Measurements from ENCODE around the gene DACT3.

The DACT3 gene

DNA sequence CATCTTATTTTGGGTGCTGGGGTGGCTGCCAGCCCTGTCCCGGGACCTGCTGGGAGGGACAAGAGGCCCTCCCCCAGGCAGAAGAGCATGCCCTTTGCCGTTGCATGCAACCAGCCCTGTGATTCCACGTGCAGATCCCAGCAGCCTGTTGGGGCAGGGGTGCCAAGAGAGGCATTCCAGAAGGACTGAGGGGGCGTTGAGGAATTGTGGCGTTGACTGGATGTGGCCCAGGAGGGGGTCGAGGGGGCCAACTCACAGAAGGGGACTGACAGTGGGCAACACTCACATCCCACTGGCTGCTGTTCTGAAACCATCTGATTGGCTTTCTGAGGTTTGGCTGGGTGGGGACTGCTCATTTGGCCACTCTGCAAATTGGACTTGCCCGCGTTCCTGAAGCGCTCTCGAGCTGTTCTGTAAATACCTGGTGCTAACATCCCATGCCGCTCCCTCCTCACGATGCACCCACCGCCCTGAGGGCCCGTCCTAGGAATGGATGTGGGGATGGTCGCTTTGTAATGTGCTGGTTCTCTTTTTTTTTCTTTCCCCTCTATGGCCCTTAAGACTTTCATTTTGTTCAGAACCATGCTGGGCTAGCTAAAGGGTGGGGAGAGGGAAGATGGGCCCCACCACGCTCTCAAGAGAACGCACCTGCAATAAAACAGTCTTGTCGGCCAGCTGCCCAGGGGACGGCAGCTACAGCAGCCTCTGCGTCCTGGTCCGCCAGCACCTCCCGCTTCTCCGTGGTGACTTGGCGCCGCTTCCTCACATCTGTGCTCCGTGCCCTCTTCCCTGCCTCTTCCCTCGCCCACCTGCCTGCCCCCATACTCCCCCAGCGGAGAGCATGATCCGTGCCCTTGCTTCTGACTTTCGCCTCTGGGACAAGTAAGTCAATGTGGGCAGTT lies 51.2 kb downstream of the DACT3 start:
- no peak for DNase-seq (ENCODE audit: low read depth, low spot score)
- no peak overlapping the region for H3K4me3 ChIP-seq (ENCODE audit: low read depth, low read length)
- TF ChIP-seq, protein P1, sequence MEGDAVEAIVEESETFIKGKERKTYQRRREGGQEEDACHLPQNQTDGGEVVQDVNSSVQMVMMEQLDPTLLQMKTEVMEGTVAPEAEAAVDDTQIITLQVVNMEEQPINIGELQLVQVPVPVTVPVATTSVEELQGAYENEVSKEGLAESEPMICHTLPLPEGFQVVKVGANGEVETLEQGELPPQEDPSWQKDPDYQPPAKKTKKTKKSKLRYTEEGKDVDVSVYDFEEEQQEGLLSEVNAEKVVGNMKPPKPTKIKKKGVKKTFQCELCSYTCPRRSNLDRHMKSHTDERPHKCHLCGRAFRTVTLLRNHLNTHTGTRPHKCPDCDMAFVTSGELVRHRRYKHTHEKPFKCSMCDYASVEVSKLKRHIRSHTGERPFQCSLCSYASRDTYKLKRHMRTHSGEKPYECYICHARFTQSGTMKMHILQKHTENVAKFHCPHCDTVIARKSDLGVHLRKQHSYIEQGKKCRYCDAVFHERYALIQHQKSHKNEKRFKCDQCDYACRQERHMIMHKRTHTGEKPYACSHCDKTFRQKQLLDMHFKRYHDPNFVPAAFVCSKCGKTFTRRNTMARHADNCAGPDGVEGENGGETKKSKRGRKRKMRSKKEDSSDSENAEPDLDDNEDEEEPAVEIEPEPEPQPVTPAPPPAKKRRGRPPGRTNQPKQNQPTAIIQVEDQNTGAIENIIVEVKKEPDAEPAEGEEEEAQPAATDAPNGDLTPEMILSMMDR (IDR thresholded peaks at IDR 0.05; ENCODE audit: low read depth, low read length) = no peak
- in situ Hi-C loops (cut with HindIII; ENCODE audit: low sequenced_read_pairs) = no loop called here

DNA sequence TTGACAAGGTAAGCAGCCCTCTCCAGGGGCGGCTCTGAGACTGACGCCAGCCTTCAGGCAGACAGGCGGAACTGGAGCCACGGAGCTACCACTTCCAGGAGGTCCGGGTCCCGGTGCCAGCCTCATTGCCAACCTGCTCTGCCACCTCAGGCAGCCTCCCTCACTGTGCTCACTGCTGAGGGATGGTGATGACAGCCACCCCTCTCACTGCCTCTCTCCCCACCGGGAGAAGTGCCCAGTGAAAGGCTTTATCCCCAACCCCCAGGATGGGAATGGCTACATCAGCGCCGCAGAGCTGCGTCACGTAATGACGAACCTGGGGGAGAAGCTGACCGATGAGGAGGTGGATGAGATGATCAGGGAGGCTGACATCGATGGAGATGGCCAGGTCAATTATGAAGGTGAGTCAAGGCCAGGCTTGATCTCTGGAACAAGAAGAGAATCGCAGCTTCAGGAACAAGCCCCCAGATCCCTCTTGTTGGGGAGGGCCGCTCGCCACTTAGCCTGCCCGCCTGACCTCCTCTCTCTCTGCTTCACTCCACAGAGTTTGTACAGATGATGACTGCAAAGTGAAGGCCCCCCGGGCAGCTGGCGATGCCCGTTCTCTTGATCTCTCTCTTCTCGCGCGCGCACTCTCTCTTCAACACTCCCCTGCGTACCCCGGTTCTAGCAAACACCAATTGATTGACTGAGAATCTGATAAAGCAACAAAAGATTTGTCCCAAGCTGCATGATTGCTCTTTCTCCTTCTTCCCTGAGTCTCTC lies 52.2 kb downstream of the DACT3 start:
- TF ChIP-seq, protein P1 (IDR thresholded peaks at IDR 0.05; ENCODE audit: low read depth, low read length) = no peak
- in situ Hi-C loops (cut with HindIII; ENCODE audit: low sequenced_read_pairs) = no loop called here
- no peak for DNase-seq (ENCODE audit: low read depth, low spot score)
- no peak overlapping the region for H3K4me3 ChIP-seq (ENCODE audit: low read depth, low read length)

DNA sequence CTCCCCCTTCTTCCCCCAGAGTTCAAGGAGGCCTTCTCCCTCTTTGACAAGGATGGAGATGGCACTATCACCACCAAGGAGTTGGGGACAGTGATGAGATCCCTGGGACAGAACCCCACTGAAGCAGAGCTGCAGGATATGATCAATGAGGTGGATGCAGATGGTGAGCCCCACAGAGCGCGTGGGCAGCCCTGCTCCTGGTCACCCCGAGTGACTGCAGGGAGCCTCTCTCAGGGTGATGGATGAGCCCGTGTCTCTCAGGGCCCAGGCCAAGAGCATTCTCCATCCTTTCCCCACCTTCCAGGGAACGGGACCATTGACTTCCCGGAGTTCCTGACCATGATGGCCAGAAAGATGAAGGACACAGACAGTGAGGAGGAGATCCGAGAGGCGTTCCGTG lies 52.8 kb downstream of the DACT3 start:
- no peak overlapping the region for H3K4me3 ChIP-seq (ENCODE audit: low read depth, low read length)
- TF ChIP-seq, protein P1 (IDR thresholded peaks at IDR 0.05; ENCODE audit: low read depth, low read length) = no peak
- DNase-seq (ENCODE audit: low read depth, low spot score) = no peak
- in situ Hi-C loops (cut with HindIII; ENCODE audit: low sequenced_read_pairs) = no loop called here

DNA sequence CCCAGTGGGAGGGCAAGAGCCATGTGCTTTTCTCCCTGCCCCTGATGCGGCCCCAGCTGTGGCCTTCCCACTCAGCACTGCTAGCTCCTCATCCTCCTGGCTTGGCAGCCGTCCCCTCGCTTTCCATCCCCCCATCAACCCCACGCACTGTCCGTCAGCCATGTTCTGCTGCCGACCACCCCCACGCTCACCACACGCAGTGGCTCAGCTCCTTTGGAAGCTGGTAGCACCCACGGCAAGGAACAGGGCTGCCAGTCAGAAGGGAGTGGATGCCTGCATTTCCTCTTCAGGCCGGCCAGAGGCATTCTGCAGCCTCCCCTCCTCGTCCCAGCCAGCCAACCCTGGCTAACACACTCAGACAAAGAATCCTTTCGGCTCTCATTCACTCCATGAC lies 53.5 kb downstream of the DACT3 start:
- H3K4me3 ChIP-seq (ENCODE audit: low read depth, low read length) = no peak overlapping the region
- no peak for DNase-seq (ENCODE audit: low read depth, low spot score)
- in situ Hi-C loops (cut with HindIII; ENCODE audit: low sequenced_read_pairs) = no loop called here
- TF ChIP-seq, protein P1 (IDR thresholded peaks at IDR 0.05; ENCODE audit: low read depth, low read length) = no peak

DNA sequence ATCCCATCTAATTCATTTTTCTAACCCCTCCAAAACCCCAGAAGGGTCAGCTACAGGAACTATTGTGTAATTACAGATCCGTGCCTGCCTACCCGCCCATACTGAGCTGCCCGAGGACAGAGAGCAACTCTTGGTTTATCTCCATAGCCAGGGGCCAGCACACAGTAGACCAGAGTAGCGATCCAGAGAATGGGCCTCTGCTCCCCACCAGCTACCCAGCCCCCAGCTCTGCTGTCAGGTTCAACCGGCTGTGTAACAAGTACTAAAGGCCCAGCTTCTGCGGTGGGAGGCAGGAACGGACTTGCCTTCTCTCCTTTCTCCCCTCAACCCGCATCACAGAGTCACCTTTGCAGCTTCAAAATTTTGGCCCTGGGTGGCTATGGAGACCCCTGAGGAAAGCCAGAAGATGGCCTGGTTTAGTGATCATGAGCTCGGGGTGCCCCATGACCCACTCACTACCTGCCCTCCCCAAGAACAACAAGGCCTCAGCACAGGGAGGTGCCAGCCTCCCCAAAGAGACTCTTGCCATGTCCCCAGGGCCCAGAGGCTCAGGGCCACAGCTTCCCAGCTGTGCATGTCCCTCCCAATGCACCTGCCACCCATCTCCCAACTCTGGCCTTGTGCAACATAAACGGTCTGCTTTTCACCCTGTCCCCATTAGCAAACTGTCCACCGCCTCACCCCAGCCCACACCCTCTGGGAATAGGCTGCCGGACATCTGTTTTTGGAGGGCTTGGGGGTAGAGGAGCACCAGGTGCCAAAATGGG lies 54.1 kb downstream of the DACT3 start:
- in situ Hi-C loops (cut with HindIII; ENCODE audit: low sequenced_read_pairs) = no loop called here
- DNase-seq (ENCODE audit: low read depth, low spot score) = no peak
- TF ChIP-seq, protein P1 (IDR thresholded peaks at IDR 0.05; ENCODE audit: low read depth, low read length) = no peak
- no peak overlapping the region for H3K4me3 ChIP-seq (ENCODE audit: low read depth, low read length)

DNA sequence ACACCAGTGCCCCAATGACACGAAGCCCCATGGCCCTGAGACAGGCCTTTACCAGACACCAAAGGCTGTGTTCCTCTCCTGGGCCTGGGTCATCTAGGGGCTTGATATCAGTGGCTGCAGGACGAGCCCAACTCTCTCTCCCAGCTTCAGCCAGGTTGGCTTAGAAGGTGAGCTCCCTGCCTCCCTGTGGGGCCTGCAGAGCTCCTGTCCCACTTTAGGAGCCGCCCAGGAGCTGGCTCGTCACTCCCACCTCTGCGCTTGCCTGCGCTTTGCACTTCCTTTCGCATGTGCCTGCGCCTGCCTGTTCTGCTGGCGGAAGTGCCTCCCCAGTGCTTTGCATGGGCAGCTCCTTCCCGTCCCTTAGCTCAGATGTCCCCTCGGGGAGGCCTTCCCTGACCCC lies 55.0 kb downstream of the DACT3 start:
- TF ChIP-seq, protein P1 (IDR thresholded peaks at IDR 0.05; ENCODE audit: low read depth, low read length) = no peak
- in situ Hi-C loops (cut with HindIII; ENCODE audit: low sequenced_read_pairs) = no loop called here
- H3K4me3 ChIP-seq (ENCODE audit: low read depth, low read length) = no peak overlapping the region
- no peak for DNase-seq (ENCODE audit: low read depth, low spot score)
